CD4-positive, alpha-beta memory T cell (primary cell): Measurements from ENCODE around the gene FAM83C. TPM values are rescaled to one million over a fixed set of nuclear protein-coding genes. Genes with fewer than 3 reads are reported as not detected.

Experiments
- CTCF ChIA-PET: fragments of 350-600 bp; sonication (Branson Sonifier 250); formaldehyde crosslinking; loops from one replicate; lab custom pipeline; 2021; ENCODE audit warnings: inconsistent platforms; ENCODE audit not compliant: partially characterized antibody; lab: Charles Lee
- POLR2A ChIA-PET: fragments of 350-600 bp; sonication (Branson Sonifier 250); formaldehyde crosslinking; loops from one replicate; lab custom pipeline; 2021; ENCODE audit not compliant: partially characterized antibody; lab: Charles Lee
- DNase-seq, 5 donors: peaks; one replicate each; pipeline versions ENCODE4 v3.0.0 to v3.0.0-alpha.2; 2020 to 2022; ENCODE audit warnings: mixed read lengths in 1 of 5
- H3K27ac ChIP-seq: one replicate; pipeline ENCODE4 v1.7.0; 2013; ENCODE audit warnings: low read depth, low read length
- H3K27me3 ChIP-seq: 2 replicates; pipeline ENCODE4 v1.7.0; 2013; ENCODE audit warnings: mild to moderate bottlenecking, low read length, moderate library complexity; ENCODE audit not compliant: insufficient read depth
- H3K36me3 ChIP-seq: 2 replicates; pipeline ENCODE4 v1.7.0; 2013; ENCODE audit warnings: mild to moderate bottlenecking, low read length, moderate library complexity; ENCODE audit not compliant: insufficient read depth
- H3K4me1 ChIP-seq: 2 replicates; pipeline ENCODE4 v1.7.0; 2013; ENCODE audit warnings: mild to moderate bottlenecking, low read length, moderate library complexity; ENCODE audit not compliant: insufficient read depth
- H3K4me3 ChIP-seq, 2 donors: one replicate each; pipeline ENCODE4 v1.7.0; 2013; ENCODE audit warnings: low read length in 2 of 2, mild to moderate bottlenecking in 1 of 2
- H3K9me3 ChIP-seq, 2 donors: one replicate each; pipeline ENCODE4 v1.7.0; 2013; ENCODE audit warnings: low read length in 2 of 2, control low read depth in 1 of 2; ENCODE audit not compliant: control insufficient read depth in 1 of 2
- H3K27ac Mint-ChIP-seq, 7 donors: one replicate each; pipeline ENCODE4 v1.8.0; 2020 to 2021; ENCODE audit warnings: mixed read lengths in 7 of 7, mild to moderate bottlenecking in 6 of 7, inconsistent platforms in 3 of 7, moderate library complexity in 3 of 7
- H3K27me3 Mint-ChIP-seq, 2 donors: one replicate each; pipeline ENCODE4 v1.8.0; 2020 to 2021; ENCODE audit warnings: mixed read lengths in 2 of 2
- H3K36me3 Mint-ChIP-seq, 2 donors: one replicate each; pipeline ENCODE4 v1.8.0; 2020 to 2021; ENCODE audit warnings: mixed read lengths in 2 of 2, inconsistent platforms in 1 of 2, mild to moderate bottlenecking in 1 of 2
- H3K4me1 Mint-ChIP-seq, 4 donors: one replicate each; pipeline ENCODE4 v1.8.0; 2020 to 2021; ENCODE audit warnings: mixed read lengths in 4 of 4, mild to moderate bottlenecking in 1 of 4
- H3K4me3 Mint-ChIP-seq, 8 donors: one replicate each; pipeline ENCODE4 v1.8.0; 2020 to 2021; ENCODE audit warnings: mixed read lengths in 8 of 8, mild to moderate bottlenecking in 7 of 8, moderate library complexity in 6 of 8, inconsistent platforms in 3 of 8
- H3K9me3 Mint-ChIP-seq, 8 donors: one replicate each; pipeline ENCODE4 v1.8.0; 2020 to 2021; ENCODE audit warnings: mixed read lengths in 8 of 8, mild to moderate bottlenecking in 5 of 8, inconsistent platforms in 3 of 8, moderate library complexity in 1 of 8
- intact Hi-C: fragments of 100-400 bp; cut with micrococcal nuclease; formaldehyde crosslinking; loops from one replicate; pipeline ENCODE4 v1.15.1; 2023
- polyA plus RNA-seq, 2 donors: library from polyadenylated mRNA; unstranded; fragments of 300-500 nt; fragmentation: Illumina TruSeq; gene quantifications; one replicate each; pipeline ENCODE4 v1.2.3, GENCODE V29; 2021
- total RNA-seq, 2 experiments: library from RNA; stranded (reverse); gene quantifications; one replicate each; pipeline ENCODE4 v1.2.3, GENCODE V29; 2021

The FAM83C gene
- total and polyA plus RNA-seq, 4 experiments from 2014 or later = not detected

- Mint-ChIP-seq H3K9me3 (no peaks in the 10 kb centered on the region), H3K36me3 (peaks cover 8 to 27% of the 10 kb centered on the region in 2 donors), H3K4me3 (no peak overlapping the region), H3K27me3 (no peaks in the 10 kb centered on the region), H3K4me1 (peaks cover 6 to 10% (median 7%) of the 10 kb centered on the region in 4 donors), H3K27ac (peak overlapping the region in 4 of 7 donors; percentile 15 to 86 (median 64))
- Histone ChIP-seq H3K36me3 (peaks cover 5% of the 10 kb centered on the region), H3K4me3 (no peak overlapping the region), H3K9me3 (no peaks in the 10 kb centered on the region), H3K4me1 (peaks cover 6% of the 10 kb centered on the region), H3K27ac (no peak overlapping the region), H3K27me3 (no peaks in the 10 kb centered on the region)
- intact Hi-C loops = no loop called here
- POLR2A ChIA-PET = no interaction called here
- DNase-seq = no peak
- CTCF ChIA-PET = interaction anchor here (1.1 to 1.9 kb wide), 6 partner anchors 9 to 137 kb away, joined by 3 to 5 read pairs (median 3); partner anchors contain the start of gene MMP24OS
Observed at GRCh38 chr20:35307666-35308653, 15.7 kb upstream of the FAM83C start.

- H3K4me1 Mint-ChIP-seq = peaks cover 4 to 10% (median 6%) of the 10 kb centered on the region in 4 donors
- POLR2A ChIA-PET = no interaction called here
- H3K36me3 ChIP-seq = peaks cover 5% of the 10 kb centered on the region
- peaks cover 0 to 21% of the 10 kb centered on the region in 2 donors for H3K36me3 Mint-ChIP-seq
- peak in 2 of 5 donors; percentile 14 to 16 for DNase-seq
- no peak overlapping the region for H3K27ac ChIP-seq
- H3K4me3 ChIP-seq = no peak overlapping the region
- intact Hi-C loops = no loop called here
- no peaks in the 10 kb centered on the region for H3K27me3 Mint-ChIP-seq
- CTCF ChIA-PET = interaction anchor here (1.1 to 3.9 kb wide), 5 partner anchors 10 to 133 kb away, joined by 3 to 35 read pairs (median 4); partner anchors contain the start of genes GDF5 and MMP24OS
- no peak overlapping the region for H3K4me3 Mint-ChIP-seq
- peak overlapping the region in 3 of 7 donors; percentile 48 to 86 (median 65) for H3K27ac Mint-ChIP-seq
- H3K4me1 ChIP-seq = peaks cover 6% of the 10 kb centered on the region
- no peaks in the 10 kb centered on the region for H3K9me3 Mint-ChIP-seq
- H3K9me3 ChIP-seq = no peaks in the 10 kb centered on the region
- H3K27me3 ChIP-seq = no peaks in the 10 kb centered on the region
Observed at GRCh38 chr20:35306931-35307517, 14.8 kb upstream of the FAM83C start.

- Mint-ChIP-seq H3K4me1 (peaks cover 3 to 10% (median 5%) of the 10 kb centered on the region in 4 donors), H3K36me3 (peaks cover 0 to 19% of the 10 kb centered on the region in 2 donors), H3K9me3 (no peaks in the 10 kb centered on the region), H3K27ac (peak overlapping the region in 4 of 7 donors; percentile 15 to 47 (median 20)), H3K4me3 (peak overlapping the region in 1 of 8 donors; percentile 36), H3K27me3 (no peaks in the 10 kb centered on the region)
- Histone ChIP-seq H3K27ac (no peak overlapping the region), H3K36me3 (peaks cover 5% of the 10 kb centered on the region), H3K27me3 (no peaks in the 10 kb centered on the region), H3K4me1 (peaks cover 6% of the 10 kb centered on the region), H3K4me3 (no peak overlapping the region), H3K9me3 (no peaks in the 10 kb centered on the region)
- intact Hi-C loops = loop anchor here (2.0 kb wide), 1 partner anchor 21 kb away; the partner anchor contains the start of gene EIF6
- no peak for DNase-seq
- POLR2A ChIA-PET = no interaction called here
- CTCF ChIA-PET = interaction anchor here (0.6 to 5.8 kb wide), 11 partner anchors 11 to 585 kb away, joined by 3 to 68 read pairs (median 5); partner anchors contain the start of gene GDF5
Observed at GRCh38 chr20:35305682-35306556, 13.7 kb upstream of the FAM83C start.

DNA sequence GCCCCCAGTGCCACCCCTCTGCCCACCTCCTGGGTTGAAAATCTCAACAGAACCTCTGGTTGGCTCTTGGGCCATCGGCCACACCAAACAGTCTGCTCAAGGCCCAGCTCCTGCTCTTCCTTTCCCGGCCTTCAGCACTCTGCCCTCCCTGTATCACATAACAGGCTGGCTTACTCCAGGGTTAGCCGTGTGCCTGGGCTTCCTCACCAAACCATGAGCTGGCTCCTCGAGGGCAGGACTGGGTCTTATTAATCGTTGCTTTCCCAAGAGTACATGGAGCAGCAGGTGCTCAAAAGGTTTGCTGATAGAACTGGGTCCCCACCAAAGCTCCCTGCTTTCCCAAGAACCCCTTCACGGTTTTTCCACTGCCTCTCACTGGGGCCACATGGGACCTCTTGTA is 12.7 kb upstream of the FAM83C start:
- Mint-ChIP-seq H3K9me3 (no peaks in the 10 kb centered on the region), H3K4me3 (no peak overlapping the region), H3K27ac (peak overlapping the region in 4 of 7 donors; percentile 42 to 73 (median 59)), H3K27me3 (no peaks in the 10 kb centered on the region), H3K36me3 (peaks cover 0 to 16% of the 10 kb centered on the region in 2 donors), H3K4me1 (peaks cover 3 to 10% (median 5%) of the 10 kb centered on the region in 4 donors)
- CTCF ChIA-PET = interaction anchor here (0.8 to 5.8 kb wide), 12 partner anchors 12 to 215 kb away, joined by 3 to 68 read pairs (median 9); partner anchors contain the start of genes FAM83C and GDF5
- intact Hi-C loops = loop anchor here (1.0 to 2.0 kb wide), 2 partner anchors 20 to 142 kb away; partner anchors contain the start of gene EIF6
- H3K27me3 ChIP-seq = no peaks in the 10 kb centered on the region
- POLR2A ChIA-PET = no interaction called here
- no peak overlapping the region for H3K27ac ChIP-seq
- DNase-seq = no peak
- H3K9me3 ChIP-seq = no peaks in the 10 kb centered on the region
- H3K4me3 ChIP-seq = no peak overlapping the region
- peaks cover 6% of the 10 kb centered on the region for H3K4me1 ChIP-seq
- peaks cover 5% of the 10 kb centered on the region for H3K36me3 ChIP-seq

- peaks cover 5% of the 10 kb centered on the region for H3K36me3 ChIP-seq
- no peaks in the 10 kb centered on the region for H3K9me3 ChIP-seq
- H3K4me1 ChIP-seq = peaks cover 6% of the 10 kb centered on the region
- peak; percentile 80 to 84 (median 82) for DNase-seq
- H3K4me3 ChIP-seq = no peak overlapping the region
- no peak overlapping the region for H3K27ac ChIP-seq
- intact Hi-C loops = loop anchor here (1.0 to 2.0 kb wide), 4 partner anchors 19 to 159 kb away; partner anchors contain the start of gene EIF6
- H3K36me3 Mint-ChIP-seq = peaks cover 0 to 10% of the 10 kb centered on the region in 2 donors
- CTCF ChIA-PET = interaction anchor here (0.6 to 5.8 kb wide), 23 partner anchors 10 to 191 kb away, joined by 3 to 68 read pairs (median 4); partner anchors contain the start of genes EIF6, FAM83C, GDF5 and MMP24OS
- no peak overlapping the region for H3K4me3 Mint-ChIP-seq
- POLR2A ChIA-PET = interaction anchor here (0.7 to 1.2 kb wide), 2 partner anchors 19 to 26 kb away, joined by 3 to 4 read pairs; partner anchors contain the start of genes EIF6 and MMP24OS
- no peaks in the 10 kb centered on the region for H3K27me3 Mint-ChIP-seq
- peaks cover 3 to 10% (median 5%) of the 10 kb centered on the region in 4 donors for H3K4me1 Mint-ChIP-seq
- H3K9me3 Mint-ChIP-seq = no peaks in the 10 kb centered on the region
- H3K27me3 ChIP-seq = no peaks in the 10 kb centered on the region
- H3K27ac Mint-ChIP-seq = peak overlapping the region in 5 of 7 donors; percentile 18 to 76 (median 61)
Observed at GRCh38 chr20:35303735-35304491, 11.7 kb upstream of the FAM83C start.
